Measurements from ENCODE around the gene PPP1R3E. TPM values are rescaled to one million over a fixed set of nuclear protein-coding genes. Genes with fewer than 3 reads are reported as not detected.

The PPP1R3E gene
- total and polyA plus RNA-seq, 2 of the 13 experiments (the other 11 are each of a cell fraction or from before 2014, with no cell fraction given), result 16.5 to 26.5 TPM

DNA sequence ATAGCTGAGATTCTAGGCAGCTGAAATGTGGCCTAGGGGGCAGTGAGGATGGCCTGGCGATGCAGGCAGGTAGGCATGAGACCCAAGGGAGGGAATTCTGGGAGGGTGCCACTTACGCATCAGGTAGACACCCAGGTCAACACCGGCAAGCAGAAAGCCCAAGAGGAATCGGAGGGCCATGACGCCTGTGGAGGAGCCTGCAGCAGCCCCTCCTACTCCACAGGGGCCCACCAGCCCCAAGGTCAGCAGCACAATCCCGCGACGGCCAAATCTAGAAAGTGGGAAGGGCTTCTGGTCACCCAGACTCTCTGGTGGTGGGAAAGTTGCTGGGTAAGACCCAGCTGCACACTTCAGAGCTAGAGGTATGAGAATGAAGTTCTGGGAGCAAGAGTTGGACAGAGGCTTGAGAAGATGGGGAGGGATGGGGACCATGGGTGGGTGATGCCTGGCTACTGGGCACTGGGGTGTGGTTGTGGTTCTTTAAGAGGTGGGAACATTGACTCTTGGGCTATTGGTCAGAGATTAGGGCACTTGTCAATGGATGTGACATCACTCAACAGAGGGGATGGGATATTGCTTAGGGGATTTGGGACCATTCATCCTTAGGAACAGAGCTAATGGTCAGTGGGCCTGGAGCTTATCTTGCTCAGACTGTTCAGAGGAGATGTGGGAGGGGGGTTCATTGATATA, 46.6 kb upstream of the PPP1R3E start (continued):
- TF ChIP-seq MED8 (CRISPR knock-in tag; IDR thresholded peaks at IDR 0.05; ENCODE audit: insufficient replicate concordance) (peak; percentile 10), HNRNPUL1 (IDR thresholded peaks at IDR 0.05; ENCODE audit: low read depth, low read length) (no peak), NFIC (IDR thresholded peaks at IDR 0.05; ENCODE audit: low read length) (no peak), SMC3 (IDR thresholded peaks at IDR 0.05; ENCODE audit: low read length) (no peak), CBX1 (IDR thresholded peaks at IDR 0.05; ENCODE audit: low read depth) (no peak), ZNF556 (CRISPR knock-in tag; IDR thresholded peaks at IDR 0.05; ENCODE audit: borderline replicate concordance) (no peak), SALL1 (CRISPR knock-in tag; IDR thresholded peaks at IDR 0.05) (no peak)
- TF ChIP-seq, protein P1, sequence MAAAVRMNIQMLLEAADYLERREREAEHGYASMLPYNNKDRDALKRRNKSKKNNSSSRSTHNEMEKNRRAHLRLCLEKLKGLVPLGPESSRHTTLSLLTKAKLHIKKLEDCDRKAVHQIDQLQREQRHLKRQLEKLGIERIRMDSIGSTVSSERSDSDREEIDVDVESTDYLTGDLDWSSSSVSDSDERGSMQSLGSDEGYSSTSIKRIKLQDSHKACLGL (CRISPR knock-in tag; IDR thresholded peaks at IDR 0.05), result 0 out of 2 replicates have a peak, but pooled peaks have one; percentile 24

DNA sequence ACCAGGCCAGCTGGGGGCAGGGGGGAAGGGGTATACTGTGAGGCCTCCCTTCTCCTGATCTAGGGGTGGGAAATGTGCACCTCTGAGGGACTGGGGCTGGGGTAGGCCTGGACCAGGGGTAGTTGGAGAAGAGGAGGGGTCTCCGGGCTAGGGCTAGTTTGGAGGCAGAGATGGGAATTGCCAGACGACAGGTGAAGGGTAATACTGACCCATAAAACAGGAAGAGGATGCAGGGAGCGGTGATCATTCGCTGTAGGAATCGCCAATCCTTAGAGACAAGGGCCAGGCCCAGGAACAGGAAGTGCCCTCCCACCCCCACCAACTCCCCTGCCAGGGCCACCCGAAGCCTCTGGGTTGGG, 45.6 kb upstream of the PPP1R3E start:
- FAIRE-seq (no peak), ATAC-seq (no peak), DNase-seq (ENCODE audit: low spot score) (no peak)
- TF ChIP-seq, protein P2, sequence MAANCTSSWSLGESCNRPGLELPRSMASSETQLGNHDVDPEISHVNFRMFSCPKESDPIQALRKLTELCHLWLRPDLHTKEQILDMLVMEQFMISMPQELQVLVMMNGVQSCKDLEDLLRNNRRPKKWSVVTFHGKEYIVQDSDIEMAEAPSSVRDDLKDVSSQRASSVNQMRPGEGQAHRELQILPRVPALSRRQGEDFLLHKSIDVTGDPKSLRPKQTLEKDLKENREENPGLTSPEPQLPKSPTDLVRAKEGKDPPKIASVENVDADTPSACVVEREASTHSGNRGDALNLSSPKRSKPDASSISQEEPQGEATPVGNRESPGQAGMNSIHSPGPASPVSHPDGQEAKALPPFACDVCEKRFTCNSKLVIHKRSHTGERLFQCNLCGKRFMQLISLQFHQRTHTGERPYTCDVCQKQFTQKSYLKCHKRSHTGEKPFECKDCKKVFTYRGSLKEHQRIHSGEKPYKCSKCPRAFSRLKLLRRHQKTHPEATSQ (CRISPR knock-in tag; IDR thresholded peaks at IDR 0.05; ENCODE audit: borderline replicate concordance), result no peak
- TF ChIP-seq, protein P3, sequence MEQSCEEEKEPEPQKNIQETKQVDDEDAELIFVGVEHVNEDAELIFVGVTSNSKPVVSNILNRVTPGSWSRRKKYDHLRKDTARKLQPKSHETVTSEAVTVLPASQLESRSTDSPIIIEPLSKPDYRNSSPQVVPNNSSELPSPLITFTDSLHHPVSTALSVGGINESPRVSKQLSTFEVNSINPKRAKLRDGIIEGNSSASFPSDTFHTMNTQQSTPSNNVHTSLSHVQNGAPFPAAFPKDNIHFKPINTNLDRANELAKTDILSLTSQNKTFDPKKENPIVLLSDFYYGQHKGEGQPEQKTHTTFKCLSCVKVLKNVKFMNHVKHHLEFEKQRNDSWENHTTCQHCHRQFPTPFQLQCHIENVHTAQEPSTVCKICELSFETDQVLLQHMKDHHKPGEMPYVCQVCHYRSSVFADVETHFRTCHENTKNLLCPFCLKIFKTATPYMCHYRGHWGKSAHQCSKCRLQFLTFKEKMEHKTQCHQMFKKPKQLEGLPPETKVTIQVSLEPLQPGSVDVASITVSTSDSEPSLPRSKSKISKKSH (CRISPR knock-in tag; IDR thresholded peaks at IDR 0.05; ENCODE audit: borderline replicate concordance), result peak; percentile 6; the same call in 1 of the 2 replicates
- Histone ChIP-seq H3K9ac (ENCODE audit: insufficient read depth, low read depth, low read length) (no peak overlapping the region), H2AFZ (ENCODE audit: low read length) (no peak overlapping the region), H3K27me3 (ENCODE audit: control insufficient read depth in 1 of 2, insufficient read depth in 2 of 2, low read length in 2 of 2) (peaks cover 17 to 84% of the 10 kb centered on the region in 2 experiments), H4K20me1 (ENCODE audit: insufficient read depth, low read length) (no peaks in the 10 kb centered on the region), H3K4me2 (ENCODE audit: low read depth, low read length) (no peak overlapping the region), H3K36me3 (replicated peaks in 1 of 2; ENCODE audit: control insufficient read depth in 1 of 2, insufficient read depth in 2 of 2, low read length in 2 of 2) (no peaks in the 10 kb centered on the region), H3K9me3 (ENCODE audit: low read length) (no peaks in the 10 kb centered on the region), H3K79me2 (ENCODE audit: insufficient read depth, low read length) (no peaks in the 10 kb centered on the region), H3K27ac (ENCODE audit: extremely low read length, insufficient read depth, low read length) (no peak overlapping the region), H3K4me3 (replicated peaks in 1 of 3; ENCODE audit: insufficient read depth in 1 of 3, low read depth in 2 of 3, low read length in 3 of 3) (no peak overlapping the region), H3K4me1 (ENCODE audit: insufficient read depth, low read length) (no peaks in the 10 kb centered on the region)
- in situ Hi-C loops (cut with HindIII; ENCODE audit: extremely low pct_ligation_motif_present, low pct_unique_long_range_greater_than_20kb) (no loop called here), intact Hi-C loops (cut with micrococcal nuclease; ENCODE audit: unreplicated experiment) (no loop called here)
- 52% methylated on average over 6 of the region's 6 CpGs for WGBS (ENCODE audit: low lambda C conversion rate)
- ChIA-PET CTCF (ENCODE audit: low intra/inter-chr PET ratio, low total read pairs) (no interaction called here), POLR2A (no interaction called here)
- BruUV-seq (replicated peaks), result no TSS peak
